GM19351 (cell line): ENCODE measurements around the gene CRTAP.
"Not testable (repeated sequence)": the region's sequence is repeated elsewhere in the genome, so short reads cannot be mapped to it uniquely, and the experiment has no call there.

Experiments used
- ATAC-seq: cut with Tn5 transposase; IDR thresholded peaks from one replicate; pipeline ENCODE4 v1.9.1; 2021; ENCODE audit warnings: mild to moderate bottlenecking, moderate library complexity; ENCODE audit not compliant: unreplicated experiment

The CRTAP gene

GRCh38 chr3:33113772-33114621 is at the start of gene CRTAP:
CRTAP (plus strand) TSS chr3:33114014; CDS start chr3:33114078, 64 bp downstream.
- ATAC-seq = peak; percentile 77

GRCh38 chr3:33064929-33065328 is 48.9 kb upstream of the CRTAP start:
- ATAC-seq = no peak

- ATAC-seq = no peak
These were observed 46.3 kb upstream of the CRTAP start for GRCh38 chr3:33067484-33067883.

- ATAC-seq = not testable (repeated sequence)
These were observed 44.0 kb upstream of the CRTAP start for GRCh38 chr3:33069862-33070261.

GRCh38 chr3:33071181-33071580 is 42.6 kb upstream of the CRTAP start:
- ATAC-seq = no peak

- ATAC-seq = no peak
These were observed 41.9 kb upstream of the CRTAP start for GRCh38 chr3:33071946-33072345.

GRCh38 chr3:33074217-33075067 is 39.4 kb upstream of the CRTAP start:
- ATAC-seq = peak; percentile 66

- ATAC-seq = no peak
These were observed 37.8 kb upstream of the CRTAP start for GRCh38 chr3:33075995-33076394.

GRCh38 chr3:33076952-33077351 is 36.9 kb upstream of the CRTAP start:
- no peak for ATAC-seq

GRCh38 chr3:33077976-33078375 is 35.8 kb upstream of the CRTAP start:
- no peak for ATAC-seq

GRCh38 chr3:33079813-33080212 is 34.0 kb upstream of the CRTAP start:
- ATAC-seq = not testable (repeated sequence)

GRCh38 chr3:33081812-33082211 is 32.0 kb upstream of the CRTAP start:
- ATAC-seq = no peak

- ATAC-seq = no peak
These were observed 29.9 kb upstream of the CRTAP start for GRCh38 chr3:33083958-33084357.

GRCh38 chr3:33088691-33089090 is 25.1 kb upstream of the CRTAP start:
- no peak for ATAC-seq

- peak; percentile 98 for ATAC-seq
These were observed 24.3 kb upstream of the CRTAP start for GRCh38 chr3:33089515-33089914.

- ATAC-seq = no peak
These were observed 22.1 kb upstream of the CRTAP start for GRCh38 chr3:33091746-33092145.

GRCh38 chr3:33092496-33093254 is 21.1 kb upstream of the CRTAP start:
- ATAC-seq = no peak

GRCh38 chr3:33093847-33094246 is 20.0 kb upstream of the CRTAP start:
- no peak for ATAC-seq

- no peak for ATAC-seq
These were observed 18.4 kb upstream of the CRTAP start for GRCh38 chr3:33095436-33095835.

- peak; percentile 50 for ATAC-seq
These were observed 17.5 kb upstream of the CRTAP start for GRCh38 chr3:33096093-33096868.
